Activated CD8-positive, alpha-beta memory T cell treated with anti-CD3 and anti-CD28 coated beads, Interleukin-2, amount 50 U/mL, for 24 hours (primary cell): Measurements from ENCODE around the gene NRP2.

Experiments used
- DNase-seq: peaks from one replicate; pipeline ENCODE4 v3.0.0-alpha.2; 2020; ENCODE audit errors: extremely low read depth

NRP2 gene

DNA sequence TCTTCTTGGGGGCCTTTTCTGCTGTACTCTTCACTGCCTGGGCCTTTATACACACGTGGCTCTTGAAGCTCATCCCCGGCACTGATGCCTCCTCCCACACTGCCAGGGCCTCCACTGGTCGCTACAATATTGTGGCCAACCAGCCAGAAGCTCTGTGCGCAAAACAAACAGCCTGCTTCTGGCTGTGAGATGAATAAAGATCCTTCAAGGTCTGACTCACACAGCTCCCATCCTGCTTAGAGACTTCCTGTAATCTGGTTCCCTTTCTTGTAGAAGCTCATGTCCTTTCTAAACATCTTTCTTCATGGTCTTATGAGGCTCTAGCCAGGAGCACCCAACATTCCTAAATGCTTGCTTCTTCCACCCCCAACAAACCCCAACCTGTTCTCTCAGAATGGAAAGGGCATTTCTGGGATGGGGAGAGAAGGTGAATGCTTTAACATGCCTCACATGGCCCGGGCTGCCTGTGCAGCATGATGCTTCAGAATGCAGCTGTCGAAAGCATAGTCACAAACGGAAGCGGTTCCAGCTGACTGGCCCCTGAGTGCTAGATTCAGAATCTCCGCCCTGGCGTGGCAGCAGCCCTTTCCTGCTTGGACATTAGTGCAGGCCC lies 24.6 kb downstream of the NRP2 start:
- DNase-seq = no peak

DNA sequence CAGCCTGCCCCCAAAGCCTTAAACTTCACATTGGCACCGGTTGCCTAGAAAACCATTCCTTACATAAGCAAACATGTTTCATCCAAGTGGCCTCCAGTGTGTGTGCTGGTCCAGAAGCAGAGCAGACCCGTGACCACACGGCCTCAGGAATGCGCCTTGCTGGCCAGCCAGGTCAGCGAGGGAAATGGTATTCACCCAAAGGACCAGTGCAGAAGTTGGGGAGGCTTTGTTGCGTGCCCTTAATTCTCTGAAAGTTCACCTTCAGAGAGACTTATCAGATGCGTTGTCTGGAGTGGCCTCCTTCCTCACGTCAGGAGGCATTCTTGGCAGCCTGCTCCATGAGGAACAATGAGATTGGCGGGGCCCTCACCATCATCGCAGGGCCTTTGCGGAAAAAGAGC lies 25.9 kb downstream of the NRP2 start:
- no peak for DNase-seq

DNA sequence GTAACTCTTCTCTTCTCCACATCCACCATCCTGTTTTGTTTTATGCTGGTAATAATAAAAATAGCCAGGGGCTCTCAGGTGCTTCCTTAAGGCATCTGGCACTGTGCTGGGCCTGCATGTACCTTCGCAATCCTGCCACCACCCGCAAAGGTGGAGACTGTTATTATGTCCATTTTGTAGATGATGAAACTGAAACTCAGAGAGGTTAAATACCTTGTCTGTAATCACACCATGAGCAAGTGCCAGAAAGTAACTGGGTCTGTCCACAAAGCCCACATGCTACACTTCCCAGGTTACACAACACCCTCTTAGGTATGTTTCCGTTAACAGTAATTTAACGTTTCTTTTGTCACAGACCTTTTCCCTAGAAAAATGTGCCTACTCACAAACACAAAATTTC lies 27.0 kb downstream of the NRP2 start:
- no peak for DNase-seq

DNA sequence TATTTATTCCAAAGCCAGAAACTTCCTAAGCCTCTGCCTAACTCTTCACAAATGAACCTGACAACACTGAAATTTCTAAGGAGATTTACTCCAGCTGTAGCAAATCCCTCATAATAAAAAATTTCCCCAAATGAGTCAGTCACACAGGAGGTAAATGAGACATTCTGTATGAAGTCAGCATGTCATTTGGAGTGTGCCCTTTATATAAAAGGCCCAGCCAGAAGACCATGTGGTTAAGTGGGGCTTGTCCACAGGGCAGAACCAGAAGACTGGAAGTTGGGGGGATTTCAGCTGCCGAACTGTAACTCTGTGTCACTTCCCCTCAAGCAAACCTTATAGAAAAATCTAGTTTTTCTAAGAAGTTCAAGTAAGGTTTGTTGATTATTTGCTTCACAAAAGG lies 30.2 kb downstream of the NRP2 start:
- DNase-seq = no peak

DNA sequence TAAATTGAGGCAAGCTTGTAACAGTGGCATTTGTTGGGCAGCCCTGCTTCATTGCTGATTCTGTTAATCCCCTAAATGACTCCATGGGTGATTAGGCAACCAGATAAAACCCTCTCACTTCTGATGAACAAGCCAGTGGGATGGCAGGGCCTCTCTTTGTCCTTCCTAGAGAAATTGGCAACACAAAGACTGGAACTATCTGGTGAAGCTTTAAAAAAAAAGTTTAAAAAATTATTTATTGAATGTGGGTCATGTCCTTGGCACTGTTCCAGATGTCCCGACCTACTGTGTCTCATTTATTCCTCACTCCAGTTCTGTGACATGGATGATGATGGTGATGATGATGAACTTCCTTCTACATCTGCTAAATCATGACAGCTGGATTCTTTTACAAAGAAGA lies 30.8 kb downstream of the NRP2 start:
- DNase-seq = no peak

DNA sequence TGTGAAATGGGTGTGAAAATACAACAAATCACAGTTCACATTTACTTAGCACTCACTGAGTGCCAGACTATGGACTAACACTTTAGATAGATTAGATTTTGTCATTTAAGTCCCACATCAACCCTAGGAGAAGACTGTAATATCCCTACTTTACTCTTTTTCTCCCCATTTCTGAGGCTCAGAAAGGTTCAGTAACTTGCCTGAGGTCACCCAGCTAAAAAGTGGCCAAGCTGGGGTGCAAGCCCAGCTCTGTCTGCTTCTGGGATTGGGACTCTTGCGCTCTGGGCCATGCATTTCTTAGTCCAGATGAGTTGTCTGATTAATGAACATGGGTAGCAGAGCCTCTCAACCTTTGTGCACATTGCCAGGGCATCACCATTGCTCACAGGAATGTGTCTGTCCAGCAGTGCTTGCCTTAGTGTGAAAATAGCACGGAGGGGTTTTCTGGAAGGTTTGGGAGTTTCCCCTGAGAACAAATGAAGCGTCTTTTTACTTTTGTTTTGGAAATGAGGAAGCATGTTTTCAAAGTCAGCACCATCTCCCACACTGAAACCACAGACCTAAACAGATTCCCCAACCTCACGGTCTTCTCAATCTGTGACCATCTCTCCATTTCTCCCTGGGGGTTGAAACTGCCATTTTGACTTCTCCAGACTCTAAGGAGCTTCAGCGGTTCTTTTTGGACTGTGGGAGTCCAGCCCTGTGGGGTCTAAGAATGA lies 31.9 kb downstream of the NRP2 start:
- no peak for DNase-seq

DNA sequence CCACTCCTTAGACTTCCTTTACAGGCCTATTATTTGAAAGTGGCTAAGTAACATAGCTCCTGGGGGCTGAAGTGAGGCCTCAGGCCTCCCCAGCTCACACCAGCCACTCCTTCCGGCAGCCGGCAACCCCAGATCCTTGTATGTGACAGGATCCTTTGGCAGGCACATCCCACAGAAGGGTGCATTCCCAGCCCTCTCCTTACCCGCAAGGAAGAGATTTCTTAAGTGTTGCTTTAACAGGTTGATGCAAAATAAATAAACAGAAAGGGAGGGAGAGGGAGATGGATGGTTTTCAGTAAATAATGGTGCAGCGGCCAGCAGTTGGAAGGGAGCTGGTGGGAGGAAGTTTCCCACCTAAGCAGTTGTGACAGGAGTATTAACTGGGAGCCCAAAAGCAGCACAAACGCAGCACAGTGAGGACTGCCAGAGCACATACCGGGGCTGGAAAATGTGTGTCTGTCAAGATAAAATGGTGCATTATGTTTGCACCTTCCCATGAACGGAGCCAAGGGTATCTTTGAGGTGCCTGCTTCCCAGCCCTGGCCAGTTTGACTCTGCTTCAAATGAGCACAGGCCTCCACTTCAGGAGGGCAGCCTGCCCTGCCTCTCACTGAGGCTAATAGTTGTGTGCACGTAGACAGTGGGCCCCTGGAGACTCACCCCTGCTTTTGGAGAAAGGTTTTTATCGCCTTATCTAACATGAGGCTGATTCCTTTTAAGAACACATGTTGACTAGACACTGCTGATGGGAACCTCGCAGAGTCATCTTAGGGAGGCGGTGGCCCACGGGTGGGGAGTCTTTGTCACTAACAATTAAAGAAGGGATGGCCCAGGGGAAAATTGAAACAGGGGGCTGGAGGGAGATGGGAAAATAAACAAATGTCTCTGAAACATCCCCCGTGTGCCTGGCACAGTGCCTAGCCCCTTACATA lies 32.8 kb downstream of the NRP2 start:
- DNase-seq = no peak

DNA sequence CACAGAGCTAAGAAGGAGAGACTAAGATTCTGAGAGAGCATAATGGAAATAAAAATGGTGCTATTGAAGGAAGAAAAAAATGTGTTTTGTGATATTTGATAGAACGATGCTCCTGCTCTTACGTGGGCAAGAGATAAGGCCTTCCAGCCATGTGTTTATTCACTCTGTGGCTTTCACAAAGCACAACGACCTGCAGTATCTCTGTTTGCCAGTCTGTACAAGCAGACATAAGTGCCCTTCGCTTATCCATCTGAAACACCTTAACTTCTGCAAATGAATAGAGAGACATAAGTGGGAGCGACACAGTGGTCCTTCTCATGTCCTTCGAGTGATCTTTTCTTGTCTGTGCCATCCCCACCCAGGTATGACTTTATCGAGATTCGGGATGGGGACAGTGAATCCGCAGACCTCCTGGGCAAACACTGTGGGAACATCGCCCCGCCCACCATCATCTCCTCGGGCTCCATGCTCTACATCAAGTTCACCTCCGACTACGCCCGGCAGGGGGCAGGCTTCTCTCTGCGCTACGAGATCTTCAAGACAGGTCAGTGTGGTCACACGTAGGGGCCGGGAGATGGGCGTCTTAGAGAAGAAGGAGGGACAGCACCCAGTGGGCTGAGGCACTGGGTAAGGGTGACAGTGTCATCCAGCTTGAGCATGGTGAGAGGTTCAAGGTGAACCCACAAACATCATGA lies 33.7 kb downstream of the NRP2 start:
- no peak for DNase-seq

DNA sequence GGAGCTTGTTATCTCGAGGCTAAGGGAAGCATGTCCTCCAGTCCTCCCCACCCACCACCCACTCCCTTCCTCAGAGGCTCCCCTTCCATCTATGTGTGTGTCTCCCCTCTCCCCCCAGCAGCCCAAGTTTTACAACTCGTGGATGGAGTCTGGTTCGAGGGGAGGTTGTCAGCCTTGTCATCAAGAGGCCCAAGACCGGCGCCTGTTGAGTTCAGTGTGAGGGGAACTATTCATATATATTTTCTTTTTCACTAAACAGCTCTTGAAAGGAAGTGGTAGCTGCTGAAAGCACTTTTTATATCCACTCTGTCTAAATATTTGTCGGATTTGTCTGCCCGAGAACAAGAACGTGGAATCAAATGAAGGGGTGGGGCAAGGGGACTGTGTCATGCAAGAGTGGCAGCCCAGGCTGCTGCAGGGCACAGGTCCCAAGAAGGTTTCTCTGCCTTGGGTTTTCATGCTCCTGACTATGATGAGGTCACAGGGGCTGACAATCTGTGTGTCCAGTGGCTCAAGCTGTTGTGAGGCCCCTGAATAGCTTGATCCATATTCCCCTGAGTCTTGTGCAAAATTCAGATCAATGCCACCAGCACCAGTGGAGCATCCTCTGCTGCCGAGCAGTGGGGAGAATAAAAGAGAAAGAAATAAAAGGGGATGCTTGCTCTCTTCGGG lies 35.0 kb downstream of the NRP2 start:
- DNase-seq = no peak

DNA sequence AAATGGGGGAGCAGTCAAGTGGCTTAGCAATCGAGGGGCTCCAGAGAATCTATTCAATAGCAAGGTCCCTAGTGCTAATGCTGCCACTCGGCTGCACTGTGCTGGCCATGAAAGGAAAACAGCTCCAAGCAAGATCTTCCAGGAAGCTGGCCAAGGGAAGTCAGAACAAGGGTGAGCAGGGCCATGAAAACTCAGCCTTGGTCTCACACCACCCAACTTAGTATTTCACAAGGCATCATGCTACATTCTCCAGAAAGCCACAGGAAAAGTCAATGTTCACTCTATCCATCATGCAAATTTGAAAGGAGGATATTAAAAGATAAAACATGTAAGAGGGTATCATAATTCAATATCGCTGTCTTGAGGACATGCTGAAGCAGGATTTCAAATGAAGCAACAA lies 35.7 kb downstream of the NRP2 start:
- no peak for DNase-seq

DNA sequence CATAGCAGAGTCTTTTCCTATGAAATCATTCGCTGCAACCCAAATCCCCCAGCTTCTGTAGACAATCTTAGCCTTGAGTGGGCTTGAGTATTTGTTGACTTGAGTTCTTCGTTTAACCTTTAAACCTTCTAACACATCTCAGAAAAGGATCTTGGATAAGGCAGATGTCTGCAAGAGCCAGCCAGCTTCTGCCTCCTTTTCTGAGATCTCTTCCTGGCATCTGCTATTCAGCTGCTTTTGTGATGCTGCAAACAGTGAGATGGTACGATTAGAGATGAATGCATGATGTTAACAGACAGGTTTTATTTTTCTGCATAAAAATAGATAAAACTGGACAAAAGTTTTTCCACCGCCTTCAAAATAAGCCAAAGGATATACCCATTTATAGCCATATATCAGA lies 37.5 kb downstream of the NRP2 start:
- DNase-seq = no peak

DNA sequence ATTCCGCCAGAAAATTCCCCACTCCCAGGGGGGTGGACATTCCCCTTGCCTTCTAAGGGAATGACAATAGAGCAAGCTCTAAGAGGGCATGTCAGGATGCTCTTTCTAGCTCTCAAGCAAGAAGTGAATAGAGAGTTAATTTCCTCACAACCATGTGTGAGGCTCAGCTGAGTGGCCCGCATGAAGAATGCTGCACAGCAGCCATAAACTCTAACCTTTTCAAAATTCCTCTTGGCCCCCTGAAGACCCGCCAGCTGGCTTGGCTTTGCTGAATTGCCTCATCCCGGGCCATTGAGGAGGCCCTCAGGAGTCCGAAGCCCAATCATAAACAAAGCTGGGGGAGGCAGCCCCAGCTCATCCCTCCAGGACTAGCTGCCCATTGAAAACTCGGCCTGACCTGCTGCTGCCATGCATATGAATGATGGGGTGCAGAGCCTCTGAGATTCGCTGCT lies 38.2 kb downstream of the NRP2 start:
- DNase-seq = no peak

DNA sequence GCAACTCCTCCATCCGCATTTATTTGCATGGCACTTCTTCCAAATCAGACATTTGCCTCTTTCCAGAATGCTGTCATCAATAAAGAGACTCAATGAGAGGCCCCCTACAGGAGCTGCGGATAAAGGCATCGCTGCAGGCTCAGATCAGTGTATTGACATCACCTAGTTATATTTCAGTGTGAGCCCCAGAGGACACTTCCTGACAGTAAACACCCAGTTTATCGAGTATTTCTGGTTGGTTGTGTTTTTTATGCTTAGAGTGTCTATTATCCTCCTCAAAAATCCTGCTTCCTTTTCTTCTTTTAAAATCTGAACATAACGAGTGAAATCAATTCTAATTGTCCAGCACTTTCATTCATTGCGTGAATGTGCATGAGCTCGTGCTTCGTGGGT lies 38.8 kb downstream of the NRP2 start:
- DNase-seq = no peak

DNA sequence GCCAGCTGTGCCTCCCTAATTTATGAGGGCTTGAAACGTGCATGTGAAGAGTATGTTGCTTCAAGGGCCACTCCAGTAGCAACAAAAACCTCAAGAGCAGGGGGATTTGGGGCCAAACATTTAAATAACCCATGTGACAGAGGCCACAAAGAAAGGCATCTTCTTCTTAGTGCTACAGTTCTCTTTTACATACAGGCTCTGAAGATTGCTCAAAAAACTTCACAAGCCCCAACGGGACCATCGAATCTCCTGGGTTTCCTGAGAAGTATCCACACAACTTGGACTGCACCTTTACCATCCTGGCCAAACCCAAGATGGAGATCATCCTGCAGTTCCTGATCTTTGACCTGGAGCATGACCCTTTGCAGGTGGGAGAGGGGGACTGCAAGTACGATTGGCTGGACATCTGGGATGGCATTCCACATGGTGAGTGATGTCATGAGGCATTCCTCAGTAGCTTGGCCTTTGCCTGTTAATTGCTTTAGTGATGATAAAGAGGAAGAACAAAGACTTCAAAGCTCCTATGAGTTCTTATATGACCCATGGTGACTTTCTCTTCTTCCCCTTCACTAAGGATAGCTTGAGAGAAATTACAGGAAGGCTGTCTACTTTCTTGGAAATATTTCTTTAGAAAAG lies 40.1 kb downstream of the NRP2 start:
- no peak for DNase-seq

DNA sequence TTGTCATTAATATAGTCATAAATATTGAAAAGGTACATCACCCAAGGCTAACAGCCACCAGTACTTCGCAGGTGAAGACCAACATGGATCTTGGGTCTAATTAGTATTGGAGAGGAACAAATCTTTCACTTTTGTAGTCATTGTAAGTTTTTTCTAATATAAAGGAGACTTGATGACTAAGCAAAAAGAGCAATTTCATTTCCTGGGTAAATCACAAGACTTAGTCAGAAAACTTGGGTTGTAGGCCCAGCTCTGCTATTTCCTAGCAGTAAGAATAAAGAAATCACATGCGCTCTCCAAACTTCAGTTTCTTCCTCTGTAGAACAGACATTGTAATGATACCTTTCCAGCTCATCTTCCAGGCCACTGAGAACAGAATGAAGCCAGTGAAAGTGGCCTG lies 40.9 kb downstream of the NRP2 start:
- DNase-seq = no peak

DNA sequence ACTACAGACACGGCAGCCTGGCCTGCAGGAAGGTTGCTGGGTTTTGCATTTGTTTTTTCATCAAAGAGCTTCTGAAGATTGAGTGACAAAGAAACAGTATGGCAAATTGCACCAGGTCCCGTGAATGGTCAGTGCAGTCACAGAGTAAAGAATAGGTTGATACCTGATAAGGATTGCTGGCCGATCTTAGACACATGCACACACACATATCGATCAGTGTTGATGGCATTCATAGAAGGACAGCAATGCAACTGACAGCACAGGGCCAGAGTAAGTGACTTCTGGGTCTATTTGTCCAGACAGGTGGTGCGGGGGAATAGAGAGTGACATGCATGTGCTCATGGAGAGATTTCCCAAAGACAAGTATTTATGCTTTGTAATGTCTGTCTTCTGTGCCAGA lies 42.8 kb downstream of the NRP2 start:
- DNase-seq = no peak

DNA sequence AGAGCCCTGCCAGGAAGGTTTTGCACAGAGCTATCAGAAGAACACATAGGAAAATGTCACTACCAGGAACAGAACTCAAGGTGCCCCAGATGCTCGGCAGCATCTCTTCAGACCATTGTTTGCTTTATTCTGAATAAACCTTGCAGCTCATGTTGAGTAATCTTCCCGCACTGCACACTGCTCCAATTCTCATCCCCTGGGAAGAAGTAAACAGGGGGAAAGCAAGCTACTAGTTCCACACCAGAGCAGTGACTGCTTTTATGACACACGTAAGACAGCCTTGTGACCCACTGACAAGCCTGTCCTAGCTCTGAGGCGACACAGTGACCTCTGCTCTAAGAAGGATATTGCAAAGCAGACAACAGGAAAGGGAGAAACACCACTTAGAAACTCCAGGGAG lies 44.2 kb downstream of the NRP2 start:
- DNase-seq = no peak

DNA sequence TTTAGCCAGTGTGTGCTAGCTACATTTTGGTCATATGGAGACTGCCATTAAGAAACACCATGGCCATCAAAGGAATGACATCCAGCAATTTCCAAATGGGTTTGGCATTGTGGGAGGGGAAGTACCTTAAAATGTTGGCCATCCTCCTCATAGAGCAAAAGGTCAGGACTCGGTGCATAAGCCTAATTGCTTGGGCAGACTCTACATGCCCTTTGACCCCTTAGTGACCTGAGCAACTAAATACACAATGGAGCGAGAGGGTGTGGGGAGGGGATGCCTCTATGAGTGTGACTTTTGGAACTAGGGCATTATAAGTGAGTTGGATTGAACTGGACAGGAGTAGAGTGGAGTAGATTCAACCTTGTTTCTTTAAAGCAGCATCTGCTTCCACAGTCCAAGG lies 44.9 kb downstream of the NRP2 start:
- DNase-seq = no peak

DNA sequence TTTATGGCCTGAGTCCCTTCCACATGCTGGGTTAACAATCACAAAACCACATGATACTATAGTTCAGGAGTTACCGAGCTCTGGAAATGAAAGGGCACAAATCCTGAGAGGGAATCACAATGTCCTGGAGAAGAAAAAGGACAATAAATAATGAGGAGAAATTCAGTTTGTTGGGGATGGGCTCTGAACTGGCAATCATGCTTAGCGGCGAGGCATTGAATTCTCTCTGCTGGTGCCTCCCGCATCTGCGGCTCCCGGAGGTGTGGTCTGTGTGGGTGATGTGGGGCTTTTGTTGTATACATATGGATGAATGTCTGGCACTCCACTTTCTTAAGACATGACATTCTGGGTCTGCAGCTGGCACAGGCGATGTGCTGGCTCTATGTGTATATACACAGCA lies 46.1 kb downstream of the NRP2 start:
- DNase-seq = no peak

DNA sequence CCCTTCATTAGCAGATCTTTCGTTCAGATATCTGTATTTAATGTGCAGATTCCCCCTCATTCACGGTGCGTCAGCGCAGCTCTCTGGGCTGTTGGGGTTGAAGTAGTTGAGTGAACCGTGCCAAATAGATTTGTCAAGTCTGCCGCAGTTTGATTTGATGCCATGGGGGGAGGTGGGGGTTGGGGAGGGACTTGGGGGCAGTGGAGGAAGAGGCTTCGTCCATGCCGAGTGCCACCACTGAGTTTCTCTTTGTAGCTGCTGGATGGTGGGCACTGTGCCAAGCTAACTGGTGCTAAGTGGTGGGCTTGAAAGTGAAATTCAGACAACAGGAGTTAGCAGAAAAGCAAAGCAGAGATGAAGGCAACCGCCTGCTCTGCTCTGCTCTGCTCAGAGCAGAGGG lies 47.9 kb downstream of the NRP2 start:
- no peak for DNase-seq
